Measurements from ENCODE around the gene KIAA0232.

Gene KIAA0232

DNA sequence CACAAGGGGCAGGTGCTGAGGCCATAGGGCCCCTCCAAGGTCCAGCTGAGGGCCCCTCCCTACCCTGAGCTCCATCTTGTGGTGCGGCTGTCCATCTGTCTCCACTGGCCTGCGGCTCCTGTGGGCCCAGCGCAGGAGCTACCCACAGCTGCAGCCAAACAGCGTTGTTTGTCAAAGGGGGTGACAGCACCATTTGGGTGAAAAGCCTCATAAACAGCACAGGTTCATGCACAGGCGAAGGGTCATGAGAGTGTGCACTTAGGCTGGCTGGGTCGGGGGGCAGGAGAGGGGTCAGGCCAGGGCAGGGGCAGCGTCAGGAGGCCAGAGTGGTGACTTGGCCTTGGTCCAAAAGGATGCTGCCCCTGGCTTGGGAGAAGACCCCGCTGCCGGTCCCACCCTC is 34.2 kb upstream of the KIAA0232 start:
- Histone ChIP-seq H3K27ac (ENCODE audit: low read depth, low read length) (no peak overlapping the region), H3K9me3 (ENCODE audit: control insufficient read depth in 5 of 5, low read length in 5 of 5) (no peaks in the 10 kb centered on the region), H3K4me1 (ENCODE audit: control insufficient read depth in 5 of 5, insufficient read depth in 5 of 5, low read length in 5 of 5) (peaks cover 4 to 46% (median 30%) of the 10 kb centered on the region in 5 donors), H3K9ac (ENCODE audit: low read length in 5 of 5) (no peak overlapping the region), H3K36me3 (ENCODE audit: control insufficient read depth in 5 of 5, insufficient read depth in 5 of 5, low read length in 5 of 5) (no peaks in the 10 kb centered on the region), H3K4me3 (ENCODE audit: low read depth in 1 of 5, low read length in 5 of 5) (no peak overlapping the region), H3K27me3 (ENCODE audit: control insufficient read depth in 5 of 5, insufficient read depth in 4 of 5, low read length in 5 of 5) (peaks cover 0 to 3% (median 0%) of the 10 kb centered on the region in 5 donors)

DNA sequence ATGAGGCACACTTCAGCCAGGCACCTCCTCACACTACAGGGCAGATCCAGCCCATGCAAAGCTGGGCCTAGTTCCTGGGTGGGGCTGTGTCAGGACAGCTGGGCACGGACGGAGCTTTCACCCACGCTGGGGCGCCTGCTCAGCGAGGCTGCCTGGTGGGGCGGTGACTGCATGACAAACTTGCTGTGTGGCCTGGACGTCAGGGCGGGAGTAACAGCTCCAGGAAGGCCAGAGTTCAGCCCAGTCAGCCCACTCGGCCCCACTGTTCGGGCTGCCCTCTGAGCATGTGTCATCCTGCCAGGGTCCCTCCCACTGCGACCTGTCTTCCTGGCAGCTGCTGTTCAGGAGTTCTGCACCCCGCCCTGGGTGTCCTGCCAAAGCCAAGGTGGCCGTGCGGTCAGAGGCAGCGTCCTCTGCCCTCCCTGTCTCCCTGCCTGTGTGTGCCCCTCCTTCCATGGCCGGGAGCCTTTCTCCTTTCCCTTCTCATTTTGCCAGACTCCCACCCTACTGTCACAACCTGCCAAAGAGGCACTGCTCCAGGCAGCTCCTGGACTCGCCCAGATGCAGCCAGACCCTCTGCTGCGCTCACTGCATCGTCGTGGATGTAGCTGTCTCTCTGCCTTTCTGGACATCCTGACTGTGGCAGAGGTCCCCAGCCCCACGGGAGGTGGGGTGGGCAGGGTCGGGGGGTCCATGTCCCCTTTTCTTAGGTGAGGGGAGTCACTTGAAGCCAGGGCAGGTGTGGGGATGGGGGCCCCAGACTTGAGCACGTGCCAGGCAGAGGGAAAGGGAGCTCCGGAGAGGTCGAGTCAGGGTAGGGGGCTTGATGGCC is 33.0 kb upstream of the KIAA0232 start:
- Histone ChIP-seq H3K4me1 (ENCODE audit: control insufficient read depth in 5 of 5, insufficient read depth in 5 of 5, low read length in 5 of 5) (peaks cover 4 to 48% (median 30%) of the 10 kb centered on the region in 5 donors), H3K4me3 (ENCODE audit: low read depth in 1 of 5, low read length in 5 of 5) (peak overlapping the region in 2 of 5 donors; percentile 2 to 22), H3K9ac (ENCODE audit: low read length in 5 of 5) (peak overlapping the region in 3 of 5 donors; percentile 7 to 65 (median 41)), H3K9me3 (ENCODE audit: control insufficient read depth in 5 of 5, low read length in 5 of 5) (no peaks in the 10 kb centered on the region), H3K27ac (ENCODE audit: low read depth, low read length) (peak overlapping the region; percentile 60), H3K36me3 (ENCODE audit: control insufficient read depth in 5 of 5, insufficient read depth in 5 of 5, low read length in 5 of 5) (no peaks in the 10 kb centered on the region), H3K27me3 (ENCODE audit: control insufficient read depth in 5 of 5, insufficient read depth in 4 of 5, low read length in 5 of 5) (peaks cover 0 to 3% (median 0%) of the 10 kb centered on the region in 5 donors)

DNA sequence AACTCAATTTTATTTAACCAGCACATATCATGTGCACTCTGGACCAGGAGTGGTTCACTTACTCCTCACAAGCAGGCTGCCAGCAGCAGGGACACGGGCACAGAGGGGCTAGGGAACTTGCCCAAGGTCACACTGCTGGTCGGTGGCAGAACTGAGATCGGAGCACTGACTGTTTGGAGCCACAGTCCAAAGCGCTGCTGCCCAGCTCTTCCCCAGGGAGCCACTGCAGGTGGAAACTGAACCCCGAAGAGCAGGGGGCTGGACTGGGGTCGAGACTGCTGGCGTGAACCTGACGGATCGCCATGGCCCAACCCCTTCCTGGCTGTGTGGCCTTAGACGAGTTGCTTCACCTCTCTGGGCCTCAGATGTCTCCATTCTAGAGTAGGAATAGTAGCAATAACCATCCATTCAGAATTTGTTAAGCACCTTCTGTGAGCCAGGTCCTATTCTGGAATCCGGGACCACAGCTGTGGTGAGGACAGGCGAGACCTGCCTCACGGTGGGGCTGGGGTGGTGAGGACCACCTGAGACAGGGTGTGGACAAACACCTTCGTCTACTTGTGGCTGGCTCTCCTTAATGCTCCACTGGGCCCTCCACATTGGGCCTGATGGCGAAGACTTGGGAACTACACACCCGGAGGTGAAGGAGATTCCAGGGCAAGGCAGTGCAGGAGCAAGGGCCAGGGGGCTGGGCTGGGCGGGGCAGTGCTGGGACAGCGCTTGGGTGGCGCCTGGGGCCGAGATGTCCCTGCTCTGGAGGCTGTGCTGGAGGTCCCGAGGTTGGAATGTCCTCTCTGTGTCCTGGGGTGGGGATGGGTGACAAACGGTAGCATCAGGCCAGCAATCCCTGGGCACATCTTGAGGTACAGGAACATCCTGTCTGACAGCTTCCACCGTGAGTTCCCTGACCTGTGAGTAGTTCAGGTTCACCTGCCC is 32.0 kb upstream of the KIAA0232 start:
- peak overlapping the region; percentile 60 for H3K27ac ChIP-seq (ENCODE audit: low read depth, low read length)
- H3K36me3 ChIP-seq (ENCODE audit: control insufficient read depth in 5 of 5, insufficient read depth in 5 of 5, low read length in 5 of 5): no peaks in the 10 kb centered on the region
- H3K9ac ChIP-seq (ENCODE audit: low read length in 5 of 5): peak overlapping the region in 2 of 5 donors; percentile 41 to 65
- H3K4me1 ChIP-seq (ENCODE audit: control insufficient read depth in 5 of 5, insufficient read depth in 5 of 5, low read length in 5 of 5): peaks cover 4 to 48% (median 30%) of the 10 kb centered on the region in 5 donors
- no peak overlapping the region for H3K4me3 ChIP-seq (ENCODE audit: low read depth in 1 of 5, low read length in 5 of 5)
- H3K9me3 ChIP-seq (ENCODE audit: control insufficient read depth in 5 of 5, low read length in 5 of 5): no peaks in the 10 kb centered on the region
- H3K27me3 ChIP-seq (ENCODE audit: control insufficient read depth in 5 of 5, insufficient read depth in 4 of 5, low read length in 5 of 5): peaks cover 0 to 3% (median 0%) of the 10 kb centered on the region in 5 donors

DNA sequence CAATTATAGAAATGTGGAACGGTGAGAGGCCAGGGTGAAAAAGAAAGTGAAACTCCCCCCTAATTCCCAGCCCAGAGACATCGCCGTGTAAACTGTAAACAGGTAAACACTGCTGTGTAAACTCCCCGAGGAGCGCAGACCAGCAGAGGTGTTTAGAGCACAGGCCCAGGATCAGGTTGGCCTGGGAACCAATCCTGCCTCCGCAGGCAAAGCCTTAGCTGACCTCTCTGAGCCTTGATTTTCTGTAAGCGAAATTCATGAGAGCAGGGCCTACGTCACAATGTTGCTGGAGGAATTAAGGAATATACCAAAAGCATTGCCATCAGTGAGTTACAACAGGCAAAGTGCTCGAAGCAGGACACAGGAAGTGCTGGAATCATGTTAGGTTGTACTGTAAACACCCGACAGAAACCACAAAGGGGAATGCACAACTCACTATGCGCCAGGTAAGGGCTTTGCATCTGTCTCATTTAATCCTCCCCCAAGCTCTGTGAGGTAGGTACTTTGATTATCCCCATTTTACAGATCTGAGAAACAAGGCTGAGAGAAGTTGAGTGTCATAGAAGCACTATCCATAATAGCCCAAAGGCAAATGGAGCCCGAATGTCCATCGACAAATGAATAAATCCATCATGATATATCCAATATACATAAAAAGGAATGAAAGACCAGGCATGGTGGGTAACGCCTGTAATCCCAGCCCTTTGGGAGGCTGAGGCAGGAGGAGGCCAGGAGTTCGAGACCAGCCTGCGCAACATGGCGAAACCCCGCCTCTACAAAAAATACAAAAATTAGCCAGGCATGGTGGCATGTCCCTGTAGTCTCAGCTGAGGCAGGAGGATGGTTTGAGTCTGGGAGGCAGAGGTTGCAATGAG is 30.7 kb upstream of the KIAA0232 start:
- H3K9ac ChIP-seq (ENCODE audit: low read length in 5 of 5): no peak overlapping the region
- no peaks in the 10 kb centered on the region for H3K9me3 ChIP-seq (ENCODE audit: control insufficient read depth in 5 of 5, low read length in 5 of 5)
- H3K4me3 ChIP-seq (ENCODE audit: low read depth in 1 of 5, low read length in 5 of 5): no peak overlapping the region
- peaks cover 0 to 3% (median 0%) of the 10 kb centered on the region in 5 donors for H3K27me3 ChIP-seq (ENCODE audit: control insufficient read depth in 5 of 5, insufficient read depth in 4 of 5, low read length in 5 of 5)
- no peak overlapping the region for H3K27ac ChIP-seq (ENCODE audit: low read depth, low read length)
- peaks cover 4 to 48% (median 30%) of the 10 kb centered on the region in 5 donors for H3K4me1 ChIP-seq (ENCODE audit: control insufficient read depth in 5 of 5, insufficient read depth in 5 of 5, low read length in 5 of 5)
- H3K36me3 ChIP-seq (ENCODE audit: control insufficient read depth in 5 of 5, insufficient read depth in 5 of 5, low read length in 5 of 5): no peaks in the 10 kb centered on the region

DNA sequence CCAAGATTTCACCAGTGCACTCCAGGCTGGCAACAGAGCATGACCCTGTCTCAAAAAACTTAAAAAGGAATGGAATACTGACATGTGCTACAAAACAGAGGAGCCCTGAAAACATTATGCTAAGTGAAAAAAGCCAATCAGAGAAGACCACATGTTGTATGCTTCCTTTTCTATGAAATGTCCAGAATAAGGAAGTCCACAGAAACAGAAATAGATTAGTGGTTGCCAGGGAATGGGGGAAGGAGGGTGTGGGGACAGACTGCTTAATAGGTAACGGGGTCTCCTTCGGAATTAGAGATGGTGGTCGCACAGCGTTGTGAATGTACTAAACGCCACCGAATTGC is 30.1 kb upstream of the KIAA0232 start:
- peaks cover 0 to 3% (median 0%) of the 10 kb centered on the region in 5 donors for H3K27me3 ChIP-seq (ENCODE audit: control insufficient read depth in 5 of 5, insufficient read depth in 4 of 5, low read length in 5 of 5)
- H3K9me3 ChIP-seq (ENCODE audit: control insufficient read depth in 5 of 5, low read length in 5 of 5): no peaks in the 10 kb centered on the region
- no peak overlapping the region for H3K27ac ChIP-seq (ENCODE audit: low read depth, low read length)
- peaks cover 4 to 42% (median 25%) of the 10 kb centered on the region in 5 donors for H3K4me1 ChIP-seq (ENCODE audit: control insufficient read depth in 5 of 5, insufficient read depth in 5 of 5, low read length in 5 of 5)
- H3K36me3 ChIP-seq (ENCODE audit: control insufficient read depth in 5 of 5, insufficient read depth in 5 of 5, low read length in 5 of 5): no peaks in the 10 kb centered on the region
- H3K9ac ChIP-seq (ENCODE audit: low read length in 5 of 5): no peak overlapping the region
- H3K4me3 ChIP-seq (ENCODE audit: low read depth in 1 of 5, low read length in 5 of 5): no peak overlapping the region

DNA sequence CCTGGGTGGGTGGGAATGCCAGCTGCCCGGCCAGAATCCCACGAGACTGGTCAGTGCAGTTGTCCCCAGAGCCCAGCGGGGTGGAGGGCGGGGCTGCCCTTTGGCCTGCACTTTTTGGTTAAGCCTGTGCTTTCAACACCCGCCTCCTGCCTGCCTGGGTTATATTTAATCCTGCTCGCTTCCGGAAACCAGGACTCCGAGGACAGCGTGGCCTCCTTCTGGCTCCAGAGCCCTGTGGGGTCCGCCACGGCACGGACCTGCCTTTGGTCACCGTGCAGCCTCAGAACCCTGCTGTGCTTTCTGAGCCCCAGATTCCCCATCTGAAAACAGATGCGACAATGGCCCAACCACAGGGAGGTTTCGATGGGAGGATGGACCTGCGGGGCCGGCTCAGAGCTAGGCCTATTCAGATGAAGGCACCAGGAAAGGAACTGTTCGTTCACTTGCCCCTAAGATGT is 29.4 kb upstream of the KIAA0232 start:
- no peak overlapping the region for H3K27ac ChIP-seq (ENCODE audit: low read depth, low read length)
- peaks cover 0 to 3% (median 0%) of the 10 kb centered on the region in 5 donors for H3K27me3 ChIP-seq (ENCODE audit: control insufficient read depth in 5 of 5, insufficient read depth in 4 of 5, low read length in 5 of 5)
- no peak overlapping the region for H3K9ac ChIP-seq (ENCODE audit: low read length in 5 of 5)
- H3K4me3 ChIP-seq (ENCODE audit: low read depth in 1 of 5, low read length in 5 of 5): no peak overlapping the region
- H3K36me3 ChIP-seq (ENCODE audit: control insufficient read depth in 5 of 5, insufficient read depth in 5 of 5, low read length in 5 of 5): no peaks in the 10 kb centered on the region
- no peaks in the 10 kb centered on the region for H3K9me3 ChIP-seq (ENCODE audit: control insufficient read depth in 5 of 5, low read length in 5 of 5)
- peaks cover 4 to 35% (median 18%) of the 10 kb centered on the region in 5 donors for H3K4me1 ChIP-seq (ENCODE audit: control insufficient read depth in 5 of 5, insufficient read depth in 5 of 5, low read length in 5 of 5)

DNA sequence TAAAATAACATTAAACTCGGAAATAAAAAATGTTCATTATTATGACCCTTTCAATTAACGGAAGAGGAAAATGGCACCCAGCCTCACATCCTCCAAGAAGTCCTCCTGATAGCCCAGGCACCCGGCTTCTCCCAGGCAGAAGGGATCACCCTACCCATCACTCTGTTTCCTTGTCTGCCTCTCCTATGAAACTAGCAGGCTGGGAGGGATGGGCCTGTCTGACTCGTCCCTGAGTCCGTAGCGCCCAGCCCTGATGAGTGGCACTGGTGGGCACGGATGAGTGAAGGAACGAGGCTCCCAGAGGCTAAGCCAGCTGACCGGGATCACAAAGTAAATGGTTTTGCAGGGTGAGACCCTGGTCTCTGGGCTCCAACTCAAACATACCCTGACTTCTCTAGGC is 28.6 kb upstream of the KIAA0232 start:
- Histone ChIP-seq H3K4me1 (ENCODE audit: control insufficient read depth in 5 of 5, insufficient read depth in 5 of 5, low read length in 5 of 5) (peaks cover 4 to 28% (median 15%) of the 10 kb centered on the region in 5 donors), H3K27ac (ENCODE audit: low read depth, low read length) (no peak overlapping the region)

DNA sequence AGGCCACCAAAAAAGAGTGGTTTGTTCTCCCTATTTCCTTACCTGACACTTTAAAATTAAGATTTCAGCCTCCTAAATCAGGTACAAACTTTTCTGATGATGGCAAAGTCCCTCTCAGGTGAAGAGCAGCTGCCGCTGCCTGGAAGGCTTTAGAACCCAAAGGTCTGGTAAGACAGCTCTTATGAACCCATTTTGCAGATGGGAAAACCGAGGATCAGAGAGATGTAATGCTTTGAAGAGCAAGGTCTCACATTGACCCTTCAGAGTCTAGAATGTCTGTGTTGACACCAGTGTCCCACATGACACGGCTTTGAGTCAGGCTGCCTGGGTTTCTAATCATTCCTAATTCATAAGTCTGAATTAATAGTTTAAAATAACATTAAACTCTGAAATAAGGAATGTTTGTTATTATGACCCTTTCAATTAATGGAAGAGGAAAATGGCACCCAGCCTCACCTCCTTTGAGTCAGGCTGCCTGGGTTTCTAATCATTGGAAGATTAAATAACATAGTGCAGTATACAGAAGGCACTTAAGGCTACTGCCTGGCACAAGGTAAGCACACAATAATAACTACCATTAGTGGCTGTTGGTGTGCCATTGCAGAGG is 27.9 kb upstream of the KIAA0232 start:
- Histone ChIP-seq H3K4me1 (ENCODE audit: control insufficient read depth in 5 of 5, insufficient read depth in 5 of 5, low read length in 5 of 5) (peaks cover 2 to 21% (median 8%) of the 10 kb centered on the region in 5 donors), H3K27me3 (ENCODE audit: control insufficient read depth in 5 of 5, insufficient read depth in 4 of 5, low read length in 5 of 5) (no peaks in the 10 kb centered on the region), H3K9ac (ENCODE audit: low read length in 5 of 5) (no peak overlapping the region), H3K36me3 (ENCODE audit: control insufficient read depth in 5 of 5, insufficient read depth in 5 of 5, low read length in 5 of 5) (no peaks in the 10 kb centered on the region), H3K27ac (ENCODE audit: low read depth, low read length) (no peak overlapping the region), H3K4me3 (ENCODE audit: low read depth in 1 of 5, low read length in 5 of 5) (no peak overlapping the region), H3K9me3 (ENCODE audit: control insufficient read depth in 5 of 5, low read length in 5 of 5) (no peaks in the 10 kb centered on the region)

More for the DNA sequence above, 28.6 kb upstream of the KIAA0232 start:
- no peaks in the 10 kb centered on the region for H3K9me3 ChIP-seq (ENCODE audit: control insufficient read depth in 5 of 5, low read length in 5 of 5)
- no peaks in the 10 kb centered on the region for H3K36me3 ChIP-seq (ENCODE audit: control insufficient read depth in 5 of 5, insufficient read depth in 5 of 5, low read length in 5 of 5)
- H3K27me3 ChIP-seq (ENCODE audit: control insufficient read depth in 5 of 5, insufficient read depth in 4 of 5, low read length in 5 of 5): peaks cover 0 to 3% (median 0%) of the 10 kb centered on the region in 5 donors
- no peak overlapping the region for H3K4me3 ChIP-seq (ENCODE audit: low read depth in 1 of 5, low read length in 5 of 5)
- no peak overlapping the region for H3K9ac ChIP-seq (ENCODE audit: low read length in 5 of 5)

All from subcutaneous abdominal adipose tissue (tissue), 5 donors.